GM23338 (cell line): ENCODE data around the gene COX15.

ENCODE experiments used
- CTCF ChIP-seq, 2 experiments: fragments of 200-600 bp in 1 of 2; sonication (generic) in 1 of 2; conservative IDR thresholded peaks; 2 replicates each; pipeline versions ENCODE4 v1.5.1 to v1.6.1; 2016 to 2017; ENCODE audit warnings: antibody characterized with exemption in 2 of 2, low read depth in 2 of 2, mild to moderate bottlenecking in 2 of 2, moderate library complexity in 1 of 2
- ETS1 ChIP-seq: IDR thresholded peaks from 2 replicates; pipeline ENCODE4 v1.6.1; 2016; ENCODE audit warnings: antibody characterized with exemption
- EZH2 ChIP-seq: fragments of 200-600 bp; sonication (generic); IDR thresholded peaks from one replicate; pipeline ENCODE4 v1.8.0; 2017; ENCODE audit warnings: antibody characterized with exemption, mild to moderate bottlenecking, low read depth; ENCODE audit not compliant: unreplicated experiment
- REST ChIP-seq: IDR thresholded peaks from one replicate; pipeline ENCODE4 v1.6.1; 2018; ENCODE audit warnings: antibody characterized with exemption; ENCODE audit not compliant: unreplicated experiment

GRCh38 chr10:99758211-99758891, 26.4 kb upstream of the COX15 start:
- TF ChIP-seq REST (no peak), CTCF (conservative IDR thresholded peaks at IDR 0.05; ENCODE audit: low read depth in 2 of 2) (no peak), EZH2 (no peak), ETS1 (no peak)
